ENCODE measurements around the gene KRT79. TPM values are rescaled to one million over a fixed set of nuclear protein-coding genes. Genes with fewer than 3 reads are reported as not detected.

Gene KRT79
- total and polyA plus RNA-seq, 4 donors = 0.02 to 1.5 (median 0.12) TPM; not detected in 1

DNA sequence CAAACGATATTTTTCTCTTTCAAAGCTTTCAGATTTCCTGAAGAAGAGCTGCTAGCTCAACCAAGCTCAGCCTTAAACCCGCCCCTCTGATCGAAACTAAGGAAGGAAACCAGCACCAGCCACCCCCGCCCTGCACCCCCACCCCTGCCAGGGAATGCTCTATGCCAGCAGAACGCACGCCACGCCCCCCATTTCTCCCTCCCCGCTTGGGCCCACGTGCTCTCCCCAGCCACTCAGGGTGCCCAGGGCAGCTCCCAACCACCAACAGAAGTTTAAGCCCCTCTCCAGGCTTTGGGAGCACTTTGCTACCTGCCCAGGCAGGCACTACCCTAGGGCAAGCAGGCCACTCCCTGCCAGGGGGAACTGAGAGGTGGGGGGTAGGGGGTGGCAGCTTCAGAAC, 33.5 kb upstream of the KRT79 start:
- ATAC-seq (ENCODE audit: insufficient read depth, low FRiP score) (no peak), DNase-seq (no peak)
- Histone ChIP-seq H3K36me3 (ENCODE audit: control insufficient read depth in 4 of 4, insufficient read depth in 4 of 4, low read length in 4 of 4) (no peaks in the 10 kb centered on the region), H3K27ac (ENCODE audit: low read depth in 1 of 2, low read length in 1 of 2) (no peak overlapping the region), H3K27me3 (ENCODE audit: control insufficient read depth in 3 of 3, insufficient read depth in 3 of 3, low read length in 2 of 3) (no peaks in the 10 kb centered on the region), H3K4me1 (ENCODE audit: control insufficient read depth in 5 of 5, insufficient read depth in 5 of 5, low read length in 5 of 5) (peaks cover 0 to 4% (median 0%) of the 10 kb centered on the region in 5 donors), H3K9ac (ENCODE audit: insufficient read depth in 1 of 2, low read length in 2 of 2) (no peak overlapping the region), H3K4me3 (no peak overlapping the region), H3K9me3 (ENCODE audit: control insufficient read depth in 4 of 4, insufficient read depth in 3 of 4, low read length in 3 of 4) (no peaks in the 10 kb centered on the region)
- TF ChIP-seq, protein P1, sequence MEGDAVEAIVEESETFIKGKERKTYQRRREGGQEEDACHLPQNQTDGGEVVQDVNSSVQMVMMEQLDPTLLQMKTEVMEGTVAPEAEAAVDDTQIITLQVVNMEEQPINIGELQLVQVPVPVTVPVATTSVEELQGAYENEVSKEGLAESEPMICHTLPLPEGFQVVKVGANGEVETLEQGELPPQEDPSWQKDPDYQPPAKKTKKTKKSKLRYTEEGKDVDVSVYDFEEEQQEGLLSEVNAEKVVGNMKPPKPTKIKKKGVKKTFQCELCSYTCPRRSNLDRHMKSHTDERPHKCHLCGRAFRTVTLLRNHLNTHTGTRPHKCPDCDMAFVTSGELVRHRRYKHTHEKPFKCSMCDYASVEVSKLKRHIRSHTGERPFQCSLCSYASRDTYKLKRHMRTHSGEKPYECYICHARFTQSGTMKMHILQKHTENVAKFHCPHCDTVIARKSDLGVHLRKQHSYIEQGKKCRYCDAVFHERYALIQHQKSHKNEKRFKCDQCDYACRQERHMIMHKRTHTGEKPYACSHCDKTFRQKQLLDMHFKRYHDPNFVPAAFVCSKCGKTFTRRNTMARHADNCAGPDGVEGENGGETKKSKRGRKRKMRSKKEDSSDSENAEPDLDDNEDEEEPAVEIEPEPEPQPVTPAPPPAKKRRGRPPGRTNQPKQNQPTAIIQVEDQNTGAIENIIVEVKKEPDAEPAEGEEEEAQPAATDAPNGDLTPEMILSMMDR (IDR thresholded peaks at IDR 0.05; ENCODE audit: control extremely low read depth, extremely low read depth) = no peak
- 14 to 17% methylated on average over 9 of the region's 9 CpGs for WGBS, 2 donors

DNA sequence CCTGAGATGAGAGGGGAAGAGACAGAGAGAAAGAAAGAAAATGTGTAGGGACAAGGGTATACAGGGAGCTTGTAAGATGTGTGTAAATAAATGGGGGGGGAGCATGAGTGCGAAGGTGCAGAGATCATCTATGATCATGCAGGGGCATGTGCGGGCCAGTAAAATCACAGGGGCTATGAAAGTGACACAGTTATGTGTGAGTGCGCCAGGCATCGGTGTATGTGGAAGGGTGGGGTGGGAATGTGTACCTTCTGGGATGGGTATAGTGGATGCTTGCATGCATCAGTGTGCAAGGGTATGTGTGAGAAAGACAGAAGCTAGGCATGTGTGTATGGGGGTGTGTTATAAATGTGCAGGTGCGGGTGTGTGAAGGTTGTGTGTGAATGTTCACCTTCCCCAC, 33.0 kb upstream of the KRT79 start:
- WGBS, 2 donors = 90 to 93% methylated on average over 5 of the region's 5 CpGs
- H3K27ac ChIP-seq (ENCODE audit: low read depth in 1 of 2, low read length in 1 of 2) = no peak overlapping the region

DNA sequence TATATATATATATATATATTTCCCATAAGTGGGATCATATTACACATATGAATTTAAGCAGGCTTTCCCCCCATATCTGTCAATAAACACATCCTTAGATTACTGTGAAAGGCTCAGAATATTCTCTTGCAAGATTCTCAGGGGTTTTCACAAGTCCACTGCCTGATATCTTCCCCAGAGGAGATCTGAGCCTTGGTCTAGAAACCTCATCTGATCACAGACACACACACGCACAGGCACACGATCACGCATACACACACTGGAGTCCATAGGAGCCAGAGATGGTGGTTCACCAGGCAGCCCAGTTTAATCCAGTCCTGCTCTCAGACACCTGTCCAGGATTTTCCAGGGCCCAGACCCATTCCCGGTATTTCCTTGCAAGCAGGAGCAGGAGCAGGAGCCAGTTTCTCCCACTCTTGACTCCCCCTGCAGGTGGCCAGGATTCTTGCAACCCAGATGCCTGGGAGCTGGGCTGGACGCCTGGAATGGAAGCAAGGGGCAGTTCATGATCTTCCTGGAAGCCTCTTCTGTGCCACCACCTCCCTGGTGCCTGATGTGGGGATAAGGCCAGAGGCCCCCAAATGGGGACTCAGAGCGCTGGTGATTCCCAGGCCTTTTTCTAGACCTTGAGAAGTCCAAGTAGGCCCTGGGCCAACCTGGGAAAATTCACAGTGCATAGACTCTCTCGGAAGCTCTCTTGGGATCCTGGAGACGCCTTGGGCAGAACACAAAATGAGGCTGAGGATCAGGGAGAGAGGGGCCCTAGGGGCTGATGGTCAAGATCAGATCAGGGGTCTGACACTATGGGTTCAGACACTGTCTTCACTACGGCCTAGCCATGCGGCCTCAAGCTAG, 31.2 kb upstream of the KRT79 start:
- Histone ChIP-seq H3K9ac (ENCODE audit: insufficient read depth in 1 of 2, low read length in 2 of 2) (no peak overlapping the region), H3K27ac (ENCODE audit: low read depth in 1 of 2, low read length in 1 of 2) (no peak overlapping the region), H3K36me3 (ENCODE audit: control insufficient read depth in 4 of 4, insufficient read depth in 4 of 4, low read length in 4 of 4) (no peaks in the 10 kb centered on the region), H3K9me3 (ENCODE audit: control insufficient read depth in 4 of 4, insufficient read depth in 3 of 4, low read length in 3 of 4) (no peaks in the 10 kb centered on the region), H3K27me3 (ENCODE audit: control insufficient read depth in 3 of 3, insufficient read depth in 3 of 3, low read length in 2 of 3) (no peaks in the 10 kb centered on the region), H3K4me1 (ENCODE audit: control insufficient read depth in 5 of 5, insufficient read depth in 5 of 5, low read length in 5 of 5) (peaks cover 0 to 4% (median 0%) of the 10 kb centered on the region in 5 donors), H3K4me3 (no peak overlapping the region)
- TF ChIP-seq, protein P1 (IDR thresholded peaks at IDR 0.05; ENCODE audit: control extremely low read depth, extremely low read depth) = peak; percentile 51
- 56 to 68% methylated on average over 10 of the region's 10 CpGs for WGBS, 2 donors
- DNase-seq = peak; percentile 74 to 78 (median 76)
- ATAC-seq (ENCODE audit: insufficient read depth, low FRiP score) = peak; percentile 74

More for the DNA sequence above, 33.0 kb upstream of the KRT79 start:
- H3K9me3 ChIP-seq (ENCODE audit: control insufficient read depth in 4 of 4, insufficient read depth in 3 of 4, low read length in 3 of 4) = no peaks in the 10 kb centered on the region
- ATAC-seq (ENCODE audit: insufficient read depth, low FRiP score) (no peak), DNase-seq (no peak)
- no peaks in the 10 kb centered on the region for H3K36me3 ChIP-seq (ENCODE audit: control insufficient read depth in 4 of 4, insufficient read depth in 4 of 4, low read length in 4 of 4)
- H3K4me3 ChIP-seq = no peak overlapping the region
- peaks cover 0 to 4% (median 0%) of the 10 kb centered on the region in 5 donors for H3K4me1 ChIP-seq (ENCODE audit: control insufficient read depth in 5 of 5, insufficient read depth in 5 of 5, low read length in 5 of 5)
- H3K27me3 ChIP-seq (ENCODE audit: control insufficient read depth in 3 of 3, insufficient read depth in 3 of 3, low read length in 2 of 3) = no peaks in the 10 kb centered on the region
- TF ChIP-seq, protein P1 (IDR thresholded peaks at IDR 0.05; ENCODE audit: control extremely low read depth, extremely low read depth) = no peak
- no peak overlapping the region for H3K9ac ChIP-seq (ENCODE audit: insufficient read depth in 1 of 2, low read length in 2 of 2)

Data from lung (tissue), 12 donors.